ENCODE data around the gene P3H4.

DNA sequence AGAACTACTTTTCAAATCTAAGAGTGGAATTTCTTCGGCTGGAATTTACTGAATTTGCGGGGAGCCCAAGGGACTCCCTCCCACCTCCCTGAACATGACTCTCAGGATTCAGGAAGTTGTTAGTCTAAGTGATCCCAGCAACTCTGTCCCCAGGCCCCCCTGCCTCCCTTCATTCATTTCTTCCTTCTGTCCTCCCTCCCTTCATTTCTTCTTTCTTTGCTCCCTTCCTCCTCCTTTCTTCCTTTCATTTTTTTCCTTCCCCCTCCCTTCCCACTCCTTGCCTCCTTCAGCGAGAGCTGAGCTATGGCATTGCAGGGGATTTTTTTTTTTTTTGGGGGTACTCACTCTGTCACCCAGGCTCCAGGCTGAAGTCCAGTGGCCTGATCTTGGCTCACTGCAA is 14.4 kb downstream of the P3H4 start:
- TF ChIP-seq POLR2A (IDR thresholded peaks at IDR 0.05; ENCODE audit: low read depth, low read length) (no peak), POLR2AphosphoS5 (IDR thresholded peaks at IDR 0.05; ENCODE audit: low read depth, low read length) (no peak), SPI1 (IDR thresholded peaks at IDR 0.05; ENCODE audit: low read depth, low read length) (no peak), TAF1 (IDR thresholded peaks at IDR 0.05; ENCODE audit: low read depth, low read length) (no peak), PAX5 (IDR thresholded peaks at IDR 0.05; ENCODE audit: insufficient read depth, low read length, severe bottlenecking) (no peak), POU2F2 (IDR thresholded peaks at IDR 0.05; ENCODE audit: low read depth, low read length) (no peak)

All from GM12891 (cell line).